GM23248 (cell line): ENCODE data around the gene BRPF3.

Source experiments
- EZH2 ChIP-seq: fragments of 200-600 bp; sonication (generic); IDR thresholded peaks from 2 replicates; pipeline ENCODE4 v1.6.1; 2018; ENCODE audit warnings: antibody characterized with exemption, mild to moderate bottlenecking; ENCODE audit not compliant: insufficient read depth, poor library complexity, severe bottlenecking
- EZH2phosphoT487 ChIP-seq: fragments of 200-600 bp; sonication (generic); IDR thresholded peaks from 2 replicates; pipeline ENCODE4 v1.6.1; 2018; ENCODE audit warnings: antibody characterized with exemption, moderate library complexity, mild to moderate bottlenecking, low read depth; ENCODE audit not compliant: insufficient read depth

DNA sequence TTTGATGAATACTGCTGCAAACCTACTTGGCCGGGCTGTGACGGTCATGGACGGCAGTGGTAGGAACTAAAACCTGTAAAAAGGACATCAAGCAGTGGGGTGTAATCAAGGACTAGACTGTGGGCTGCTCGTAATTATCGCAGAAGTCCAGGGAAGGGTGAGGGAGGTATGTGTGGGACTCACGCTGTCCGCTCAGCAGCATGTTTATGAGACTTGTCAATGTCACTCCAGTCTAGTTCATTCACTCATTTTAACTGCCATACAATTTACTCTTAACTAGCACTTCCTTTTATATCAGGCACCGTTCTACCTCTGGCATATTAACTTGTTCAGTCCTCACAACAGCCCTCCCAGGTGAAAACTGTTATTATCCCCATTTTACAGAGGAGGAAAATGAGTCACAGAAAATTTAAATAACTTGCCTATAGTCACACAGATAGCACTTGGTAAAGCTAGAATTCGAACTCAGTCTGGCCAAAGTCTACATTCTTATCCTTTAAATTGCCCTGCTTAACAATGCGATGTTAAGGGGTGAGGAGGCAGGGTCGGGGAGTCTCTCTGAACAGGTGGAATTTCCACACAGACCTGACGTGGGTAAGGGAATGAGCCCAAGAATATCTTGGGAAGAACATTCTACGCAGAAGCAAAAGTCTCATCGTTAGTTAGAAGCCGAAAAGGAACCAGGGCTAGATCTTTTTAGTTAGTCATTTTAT lies 77.4 kb downstream of the BRPF3 start:
- no peak for TF ChIP-seq EZH2phosphoT487
- TF ChIP-seq EZH2 = no peak
